GM19239 (cell line): ENCODE results near the gene MBD3.

ENCODE experiments used
- DNase-seq: peaks from one replicate; pipeline ENCODE4 v3.0.0; 2011; ENCODE audit warnings: low spot score; ENCODE audit not compliant: insufficient read length
- FAIRE-seq: peaks from 2 replicates; lab custom pipeline; 2011; peaks lifted over from hg19 to GRCh38; lab: Jason Lieb, UNC

The MBD3 gene

DNA sequence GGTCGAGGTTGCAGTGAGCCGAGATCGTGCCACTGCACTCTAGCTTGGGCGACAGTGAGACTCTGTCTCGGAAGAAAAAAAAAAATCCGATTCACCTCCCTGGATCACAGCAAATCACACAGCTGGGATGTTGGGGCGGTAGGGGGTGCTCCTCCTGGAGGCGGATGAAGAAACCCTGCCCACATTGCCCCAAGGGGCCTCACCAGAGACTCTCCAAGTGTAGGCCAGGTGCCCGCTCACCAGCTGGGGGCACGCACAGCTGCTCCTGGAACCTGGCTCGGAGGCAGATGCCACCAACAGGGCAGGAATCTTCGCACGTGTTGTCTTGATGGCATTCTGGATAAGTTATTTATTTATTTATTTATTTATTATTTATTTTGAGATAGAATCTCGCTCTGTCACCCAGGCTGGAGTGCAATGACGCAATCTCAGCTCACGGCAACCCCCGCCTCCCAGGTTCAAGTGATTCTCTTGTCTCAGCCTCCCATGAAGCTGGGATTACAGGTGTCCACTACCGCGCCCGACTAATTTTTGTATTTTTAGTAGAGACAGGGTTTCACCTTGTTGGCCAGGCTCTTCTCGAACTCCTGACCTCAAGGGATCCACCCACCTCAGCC is 9.5 kb upstream of the MBD3 start:
- FAIRE-seq (no peak), DNase-seq (no peak)

GRCh38 chr19:1601613-1602064 is 9.0 kb upstream of the MBD3 start:
- DNase-seq (no peak), FAIRE-seq (no peak)

DNA sequence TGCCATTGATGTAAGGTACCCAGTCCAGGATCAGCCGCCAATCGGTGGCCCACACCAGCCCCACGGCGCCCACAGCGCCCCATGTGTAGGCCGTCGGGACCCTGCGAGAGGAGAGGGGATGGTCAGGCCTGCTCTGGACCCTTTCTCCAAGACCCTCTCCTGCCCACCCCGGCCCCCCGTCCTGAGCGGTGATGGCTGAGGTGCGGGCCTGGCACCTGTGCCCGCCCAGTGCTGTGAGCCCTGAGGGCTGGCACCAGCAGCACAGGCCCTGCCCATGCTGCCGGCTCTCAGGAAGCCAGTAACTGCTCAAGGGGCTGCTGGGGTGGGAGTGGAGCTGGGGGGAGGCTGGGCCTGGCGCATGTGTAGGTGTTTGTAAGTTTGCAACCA is 6.8 kb upstream of the MBD3 start:
- DNase-seq = no peak
- no peak for FAIRE-seq

GRCh38 chr19:1598777-1599459 is 6.3 kb upstream of the MBD3 start:
- FAIRE-seq (no peak), DNase-seq (no peak)

DNA sequence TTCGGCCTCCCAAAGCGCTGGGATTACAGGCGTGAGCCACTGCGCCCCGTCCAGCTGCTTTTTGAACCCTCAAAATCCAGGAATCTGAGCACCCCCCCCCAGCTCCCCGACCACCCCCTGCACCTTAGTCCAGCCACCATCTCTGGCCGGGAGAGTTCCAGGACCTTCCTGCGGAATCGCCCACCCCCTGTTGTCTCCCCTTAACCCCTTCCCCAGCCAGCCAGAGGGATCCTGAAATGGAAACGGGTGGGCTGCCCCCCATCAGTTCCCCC is 772 bp upstream of the MBD3 start:
- FAIRE-seq = no peak

GRCh38 chr19:1592024-1592754 is 476 bp downstream of the MBD3 start:
- FAIRE-seq = peak; percentile 45

More for the DNA sequence above, 772 bp upstream of the MBD3 start:
- DNase-seq = no peak

GRCh38 chr19:1591421-1592023 is 1.1 kb downstream of the MBD3 start:
- no peak for DNase-seq
- peak; percentile 75 for FAIRE-seq

More at GRCh38 chr19:1592024-1592754, 476 bp downstream of the MBD3 start:
- DNase-seq = peak; percentile 98

DNA sequence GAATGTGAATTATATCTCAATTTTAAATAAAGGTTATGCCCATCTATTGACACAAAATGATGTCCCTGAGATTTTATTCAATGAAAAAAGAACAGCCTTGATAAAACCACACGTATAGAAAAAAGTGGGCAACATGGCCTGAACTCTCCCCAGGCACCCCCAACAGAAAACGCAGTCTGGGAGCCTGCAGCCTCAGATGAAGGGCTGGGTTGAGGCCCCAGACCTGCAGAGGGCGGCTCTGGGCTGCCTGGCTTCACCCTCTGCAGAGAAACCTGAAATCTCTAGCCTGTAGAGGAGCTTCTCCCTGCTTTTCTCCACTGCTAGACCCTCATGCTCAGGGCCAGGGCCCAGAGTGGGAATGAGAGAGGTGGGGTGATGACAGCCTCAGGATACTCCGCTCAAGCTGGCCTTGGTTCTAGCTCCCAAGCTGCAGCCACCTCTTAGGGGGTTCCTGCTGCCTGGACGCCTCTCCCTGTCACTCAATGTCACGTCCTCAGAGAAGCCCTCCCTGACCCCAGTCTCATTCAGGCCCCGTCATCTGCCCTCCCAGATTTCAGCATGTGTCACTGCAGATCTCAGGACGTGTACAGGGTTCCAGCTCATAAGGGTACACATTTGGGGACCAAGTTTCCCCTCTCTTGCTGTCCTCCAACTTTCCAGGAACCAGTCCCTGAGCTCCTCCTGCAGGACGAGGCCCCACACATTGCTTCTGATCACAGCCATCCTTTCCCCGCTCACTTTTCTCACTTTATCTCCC is 1.8 kb downstream of the MBD3 start:
- FAIRE-seq (peak; percentile 88), DNase-seq (no peak)

GRCh38 chr19:1587872-1588271 is 4.8 kb downstream of the MBD3 start:
- FAIRE-seq (no peak), DNase-seq (no peak)

DNA sequence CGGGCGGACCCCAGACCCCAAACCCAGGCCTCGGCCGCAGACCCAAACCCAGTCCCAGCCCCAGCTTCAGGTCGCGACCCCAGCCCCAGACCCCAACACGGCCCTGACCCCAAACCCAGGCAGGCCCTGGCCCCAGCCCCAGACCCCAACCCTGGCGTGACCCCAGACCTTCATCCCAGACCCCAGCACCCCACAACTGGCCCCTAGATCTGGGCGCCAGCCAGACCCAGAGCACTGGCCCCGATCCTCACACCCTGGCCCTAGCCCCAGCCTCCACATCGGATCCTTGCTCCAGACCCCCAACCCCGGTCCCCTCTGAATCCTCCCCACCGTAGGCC is 7.5 kb downstream of the MBD3 start:
- DNase-seq (no peak), FAIRE-seq (no peak)

- DNase-seq (no peak), FAIRE-seq (no peak)
Observed at GRCh38 chr19:1584500-1585242, 8.0 kb downstream of the MBD3 start.

- DNase-seq (no peak), FAIRE-seq (no peak)
Observed at GRCh38 chr19:1582201-1582600, 10.5 kb downstream of the MBD3 start.

DNA sequence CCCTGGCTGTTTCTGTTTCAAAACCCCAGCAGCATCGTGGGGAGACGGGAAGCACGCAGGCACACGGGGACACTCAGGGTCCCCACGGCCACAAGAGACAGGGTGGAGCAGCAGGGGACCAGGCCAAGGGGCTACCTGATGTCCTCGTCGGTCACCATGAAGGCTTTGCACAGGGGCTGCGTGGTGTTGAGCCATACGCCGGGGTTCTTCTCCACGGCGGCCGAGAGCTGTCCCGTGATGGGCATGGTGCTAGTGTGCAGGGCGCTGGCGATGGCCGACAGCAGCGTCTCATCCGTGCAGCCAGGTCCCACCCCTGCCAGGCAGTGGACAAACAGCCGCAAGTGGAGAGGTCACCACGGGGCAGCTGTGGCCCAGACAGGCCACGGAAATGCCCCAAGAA is 11.7 kb downstream of the MBD3 start:
- FAIRE-seq = no peak
- DNase-seq = no peak

DNA sequence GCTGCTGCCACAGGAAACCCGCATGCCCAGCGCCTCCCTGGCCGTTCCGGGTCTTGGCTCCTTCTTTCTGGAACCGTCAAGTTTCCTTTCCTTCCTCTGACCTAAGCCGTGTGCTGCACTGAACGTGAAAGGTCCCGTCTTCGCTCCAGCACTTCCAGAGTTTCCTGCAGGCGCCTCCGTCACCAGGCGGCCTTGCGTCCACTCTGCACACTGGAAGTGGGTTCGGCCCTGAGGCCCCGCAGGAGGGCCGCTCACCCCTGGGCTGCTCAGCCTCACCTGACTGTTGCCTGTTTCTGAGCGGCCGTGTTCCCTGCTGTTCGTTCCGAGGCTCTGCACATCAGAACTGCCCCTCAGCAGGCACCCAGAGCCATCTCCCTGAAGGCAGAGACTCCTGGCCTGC is 12.3 kb downstream of the MBD3 start:
- no peak for FAIRE-seq
- no peak for DNase-seq

GRCh38 chr19:1579222-1579621 is 13.4 kb downstream of the MBD3 start:
- FAIRE-seq (no peak), DNase-seq (no peak)

- DNase-seq = no peak
- FAIRE-seq = no peak
Observed at GRCh38 chr19:1577929-1578618, 14.6 kb downstream of the MBD3 start.

- no peak for DNase-seq
Observed at GRCh38 chr19:1577090-1577928, 15.4 kb downstream of the MBD3 start.

GRCh38 chr19:1576242-1577089 is 16.2 kb downstream of the MBD3 start:
- FAIRE-seq = no peak

More at GRCh38 chr19:1577090-1577928, 15.4 kb downstream of the MBD3 start:
- FAIRE-seq = no peak

More at GRCh38 chr19:1576242-1577089, 16.2 kb downstream of the MBD3 start:
- no peak for DNase-seq
